ENCODE measurements around the gene BLACAT1.
"Not testable (repeated sequence)": the region's sequence is repeated elsewhere in the genome, so short reads cannot be mapped to it uniquely, and the experiment has no call there.

The BLACAT1 gene

DNA sequence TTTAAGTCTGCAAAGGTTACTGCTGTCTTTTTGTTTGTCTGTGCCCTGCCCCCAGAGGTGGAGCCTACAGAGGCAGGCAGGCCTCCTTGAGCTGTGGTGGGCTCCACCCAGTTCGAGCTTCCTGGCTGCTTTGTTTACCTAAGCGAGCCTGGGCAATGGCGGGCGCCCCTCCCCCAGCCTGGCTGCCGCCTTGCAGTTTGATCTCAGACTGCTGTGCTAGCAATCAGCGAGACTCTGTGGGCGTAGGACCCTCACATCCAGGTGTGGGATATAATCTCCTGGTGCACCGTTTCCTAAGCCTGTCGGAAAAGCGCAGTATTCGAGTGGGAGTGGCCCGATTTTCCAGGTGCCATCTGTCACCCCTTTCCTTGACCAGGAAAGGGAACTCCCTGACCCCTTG lies 49.6 kb downstream of the BLACAT1 start:
- not testable (repeated sequence) for DNase-seq
